Measurements from ENCODE around the gene MYL12A. TPM values are rescaled to one million over a fixed set of nuclear protein-coding genes. Genes with fewer than 3 reads are reported as not detected.

Gene MYL12A
- total RNA-seq, 1 donor from 2014 or later: 219 TPM

- DNase-seq (ENCODE audit: extremely low spot score, unreplicated experiment): no peak
- peaks cover 4% of the 10 kb centered on the region for H3K4me1 Mint-ChIP-seq (ENCODE audit: unreplicated experiment)
- H3K4me3 Mint-ChIP-seq: no peak overlapping the region
- TF ChIP-seq CTCF (conservative IDR thresholded peaks at IDR 0.05): no peak
- H3K27me3 Mint-ChIP-seq: peaks cover 5% of the 10 kb centered on the region
- no peaks in the 10 kb centered on the region for H3K9me3 Mint-ChIP-seq
- H3K36me3 Mint-ChIP-seq: no peaks in the 10 kb centered on the region
- H3K27ac Mint-ChIP-seq: no peak overlapping the region
Observed at GRCh38 chr18:3230401-3231334, 16.9 kb upstream of the MYL12A start.

- Mint-ChIP-seq H3K27ac (no peak overlapping the region), H3K27me3 (no peaks in the 10 kb centered on the region), H3K4me1 (ENCODE audit: unreplicated experiment) (no peaks in the 10 kb centered on the region), H3K36me3 (no peaks in the 10 kb centered on the region), H3K4me3 (no peak overlapping the region), H3K9me3 (no peaks in the 10 kb centered on the region)
- TF ChIP-seq CTCF (conservative IDR thresholded peaks at IDR 0.05): no peak
- no peak for DNase-seq (ENCODE audit: extremely low spot score, unreplicated experiment)
Observed at GRCh38 chr18:3233004-3233403, 14.6 kb upstream of the MYL12A start.

GRCh38 chr18:3233433-3234168 lies 14.0 kb upstream of the MYL12A start:
- Mint-ChIP-seq H3K27ac (no peak overlapping the region), H3K4me1 (ENCODE audit: unreplicated experiment) (no peaks in the 10 kb centered on the region), H3K9me3 (no peaks in the 10 kb centered on the region), H3K4me3 (no peak overlapping the region), H3K27me3 (no peaks in the 10 kb centered on the region), H3K36me3 (no peaks in the 10 kb centered on the region)
- DNase-seq (ENCODE audit: extremely low spot score, unreplicated experiment): no peak
- TF ChIP-seq CTCF (conservative IDR thresholded peaks at IDR 0.05): no peak

- Mint-ChIP-seq H3K4me3 (no peak overlapping the region), H3K27ac (no peak overlapping the region), H3K27me3 (no peaks in the 10 kb centered on the region), H3K36me3 (no peaks in the 10 kb centered on the region), H3K4me1 (ENCODE audit: unreplicated experiment) (no peaks in the 10 kb centered on the region), H3K9me3 (no peaks in the 10 kb centered on the region)
- no peak for TF ChIP-seq CTCF (conservative IDR thresholded peaks at IDR 0.05)
- no peak for DNase-seq (ENCODE audit: extremely low spot score, unreplicated experiment)
Observed at GRCh38 chr18:3234457-3234856, 13.1 kb upstream of the MYL12A start.

GRCh38 chr18:3235846-3236245 lies 11.8 kb upstream of the MYL12A start:
- H3K36me3 Mint-ChIP-seq: no peaks in the 10 kb centered on the region
- no peaks in the 10 kb centered on the region for H3K9me3 Mint-ChIP-seq
- H3K4me3 Mint-ChIP-seq: no peak overlapping the region
- no peak for TF ChIP-seq CTCF (conservative IDR thresholded peaks at IDR 0.05)
- H3K27ac Mint-ChIP-seq: no peak overlapping the region
- H3K27me3 Mint-ChIP-seq: no peaks in the 10 kb centered on the region
- no peaks in the 10 kb centered on the region for H3K4me1 Mint-ChIP-seq (ENCODE audit: unreplicated experiment)
- no peak for DNase-seq (ENCODE audit: extremely low spot score, unreplicated experiment)
